ENCODE data around the gene COA4. TPM values are rescaled to one million over a fixed set of nuclear protein-coding genes. Genes with fewer than 3 reads are reported as not detected.

COA4 gene
- 59.6 and 60.5 TPM in 2 replicates for total RNA-seq
- 53.3 TPM for total RNA-seq (2013)
- 43.0 and 60.8 TPM in 2 replicates for polyA plus RNA-seq
- polyA minus RNA-seq: 39.2 and 54.4 TPM in 2 replicates

DNA sequence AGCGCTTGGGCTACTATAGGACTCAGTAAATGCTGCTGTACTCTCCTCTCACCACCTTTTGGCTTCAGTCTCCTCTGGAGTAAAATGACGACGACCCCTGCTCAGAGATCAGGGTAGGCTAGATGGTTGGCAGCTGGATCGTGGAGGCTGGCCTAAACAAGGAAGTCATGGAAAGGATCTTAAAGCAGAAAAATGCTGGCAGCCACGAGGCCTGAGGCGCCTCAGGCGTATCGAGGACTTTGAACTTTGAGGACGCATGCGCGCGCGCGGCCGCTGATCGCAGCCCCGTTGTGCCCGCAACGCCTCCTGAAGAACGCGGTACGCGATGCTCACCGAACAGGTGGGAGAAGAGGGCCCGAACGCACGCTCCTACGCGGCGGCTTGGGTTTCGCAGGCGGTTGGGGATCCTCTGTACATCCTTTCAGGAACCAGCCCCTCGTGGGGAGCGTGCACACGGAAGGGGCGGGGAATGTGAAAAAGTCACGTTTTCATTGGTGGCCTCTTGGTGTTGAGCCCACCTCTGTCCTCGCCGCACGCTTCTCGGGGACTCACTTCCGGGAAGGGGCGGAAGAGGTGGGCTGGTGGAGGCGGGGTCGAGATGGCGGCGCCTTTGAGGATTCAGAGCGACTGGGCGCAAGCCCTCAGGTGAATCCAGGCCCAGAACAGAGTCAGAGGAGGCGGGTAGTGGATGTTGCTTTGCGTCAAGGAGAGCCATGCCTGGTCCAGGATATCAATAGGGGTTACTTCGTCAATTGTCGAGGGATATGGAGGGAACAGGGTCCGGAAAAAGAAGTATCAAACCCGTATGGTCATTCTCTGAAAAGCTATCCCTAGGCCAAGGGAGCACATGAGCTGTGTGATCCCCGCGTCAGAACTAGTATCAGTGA lies at the start of gene COA4, which contains the start of gene PAAF1:
COA4 (minus strand) TSS at position 423 of the 887 bp plus-strand sequence. CDS start 3,468 bp downstream, outside the sequence.
PAAF1 (plus strand) TSS at position 576 of the 887 bp plus-strand sequence; CDS start at position 599, 23 bp downstream.
- Mint-ChIP-seq H3K27ac (peak within 1 kb of the TSS; percentile 99), H3K27me3 (no peaks in the 10 kb centered on the region), H3K9me3 (ENCODE audit: insufficient read depth) (no peaks in the 10 kb centered on the region), H3K4me1 (peaks cover 31% of the 10 kb centered on the region), H3K4me3 (peak within 1 kb of the TSS; percentile 99)
- intact Hi-C loops (cut with micrococcal nuclease): loop anchor here (1.0 to 2.0 kb wide), 3 partner anchors 88 to 294 kb away; partner anchors contain the start of genes C2CD3 and PPME1
- TF ChIP-seq, protein P1, sequence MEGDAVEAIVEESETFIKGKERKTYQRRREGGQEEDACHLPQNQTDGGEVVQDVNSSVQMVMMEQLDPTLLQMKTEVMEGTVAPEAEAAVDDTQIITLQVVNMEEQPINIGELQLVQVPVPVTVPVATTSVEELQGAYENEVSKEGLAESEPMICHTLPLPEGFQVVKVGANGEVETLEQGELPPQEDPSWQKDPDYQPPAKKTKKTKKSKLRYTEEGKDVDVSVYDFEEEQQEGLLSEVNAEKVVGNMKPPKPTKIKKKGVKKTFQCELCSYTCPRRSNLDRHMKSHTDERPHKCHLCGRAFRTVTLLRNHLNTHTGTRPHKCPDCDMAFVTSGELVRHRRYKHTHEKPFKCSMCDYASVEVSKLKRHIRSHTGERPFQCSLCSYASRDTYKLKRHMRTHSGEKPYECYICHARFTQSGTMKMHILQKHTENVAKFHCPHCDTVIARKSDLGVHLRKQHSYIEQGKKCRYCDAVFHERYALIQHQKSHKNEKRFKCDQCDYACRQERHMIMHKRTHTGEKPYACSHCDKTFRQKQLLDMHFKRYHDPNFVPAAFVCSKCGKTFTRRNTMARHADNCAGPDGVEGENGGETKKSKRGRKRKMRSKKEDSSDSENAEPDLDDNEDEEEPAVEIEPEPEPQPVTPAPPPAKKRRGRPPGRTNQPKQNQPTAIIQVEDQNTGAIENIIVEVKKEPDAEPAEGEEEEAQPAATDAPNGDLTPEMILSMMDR (IDR thresholded peaks at IDR 0.05): no peak
- Histone ChIP-seq H4K20me1 (ENCODE audit: control insufficient read depth, insufficient read depth, low read length, poor library complexity, severe bottlenecking) (no peaks in the 10 kb centered on the region), H2AFZ (ENCODE audit: insufficient read depth, low read depth, low read length, poor library complexity, severe bottlenecking) (peak within 1 kb of the TSS; percentile 73), H3K9me3 (ENCODE audit: control extremely low read depth in 1 of 3, control insufficient read depth in 2 of 3, insufficient read depth in 1 of 3, low read length in 2 of 3) (no peaks in the 10 kb centered on the region), H3K4me1 (ENCODE audit: control insufficient read depth in 2 of 2, insufficient read depth in 2 of 2, low read length in 2 of 2) (peaks cover 19 to 24% of the 10 kb centered on the region in 2 donors), H3K27ac (ENCODE audit: low read length in 2 of 2) (peak within 1 kb of the TSS; percentile 45 to 71), H3K79me2 (ENCODE audit: control insufficient read depth, insufficient read depth, low read length) (peaks cover 68% of the 10 kb centered on the region), H3K9ac (ENCODE audit: low read length) (peak within 1 kb of the TSS; percentile 85), H3K36me3 (replicated peaks in 1 of 2; ENCODE audit: control extremely low read depth in 1 of 2, control insufficient read depth in 1 of 2, extremely low read depth in 1 of 2, insufficient read depth in 2 of 2, low read length in 1 of 2) (peaks cover 5 to 30% of the 10 kb centered on the region in 2 experiments), H3K4me2 (replicated peaks; ENCODE audit: low read depth, low read length, poor library complexity, severe bottlenecking) (peak within 1 kb of the TSS; percentile 84), H3K4me3 (ENCODE audit: control extremely low read depth in 1 of 5, extremely low read depth in 1 of 5, insufficient read depth in 1 of 5, low read depth in 2 of 5, low read length in 4 of 5) (peak within 1 kb of the TSS; percentile 76 to 88 (median 83)), H3K27me3 (replicated peaks in 1 of 4; ENCODE audit: control extremely low read depth in 1 of 4, control insufficient read depth in 3 of 4, insufficient read depth in 4 of 4, low read length in 3 of 4) (no peaks in the 10 kb centered on the region)
- ChIA-PET CTCF (interaction anchor here (0.6 kb wide), 1 partner anchor 1235 kb away, joined by 3 read pairs; no protein-coding TSS in a partner anchor), POLR2A (no interaction called here)
- DNase-seq (peak; percentile 97), ATAC-seq (ENCODE audit: low read depth) (peak; percentile 98)
- WGBS (ENCODE audit: insufficient coverage): under 1% methylated on average over 56 of the region's 57 CpGs

DNA sequence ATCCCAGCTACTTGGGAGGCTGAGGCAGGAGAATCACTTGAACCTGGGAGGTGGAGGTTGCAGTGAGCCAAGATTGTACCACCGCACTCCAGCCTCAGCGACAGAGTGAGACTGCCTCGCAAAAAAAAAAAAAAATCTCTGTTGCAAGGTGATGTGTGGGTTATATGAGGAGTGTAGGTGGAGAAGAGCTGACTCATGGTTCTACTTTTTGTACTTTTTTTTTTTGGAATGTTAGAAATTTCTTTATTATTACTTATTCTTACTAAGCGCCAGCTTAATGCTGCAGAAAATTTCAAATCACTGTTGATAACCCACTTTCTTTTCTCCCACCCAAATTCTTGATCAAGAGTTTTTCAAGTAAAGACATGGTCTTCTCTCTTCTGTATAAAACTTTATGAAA lies 44.5 kb upstream of the COA4 start:
- no CpG with 5 or more reads among the region's 4 CpGs for WGBS (ENCODE audit: insufficient coverage)
- ATAC-seq (ENCODE audit: low read depth) (no peak), DNase-seq (no peak)
- ChIA-PET POLR2A (no interaction called here), CTCF (no interaction called here)
- Histone ChIP-seq H4K20me1 (ENCODE audit: control insufficient read depth, insufficient read depth, low read length, poor library complexity, severe bottlenecking) (no peaks in the 10 kb centered on the region), H3K27ac (ENCODE audit: low read length in 2 of 2) (no peak overlapping the region), H3K9me3 (ENCODE audit: control extremely low read depth in 1 of 3, control insufficient read depth in 2 of 3, insufficient read depth in 1 of 3, low read length in 2 of 3) (no peaks in the 10 kb centered on the region), H2AFZ (ENCODE audit: insufficient read depth, low read depth, low read length, poor library complexity, severe bottlenecking) (no peak overlapping the region), H3K4me3 (ENCODE audit: control extremely low read depth in 1 of 5, extremely low read depth in 1 of 5, insufficient read depth in 1 of 5, low read depth in 2 of 5, low read length in 4 of 5) (no peak overlapping the region), H3K9ac (ENCODE audit: low read length) (no peak overlapping the region), H3K4me1 (ENCODE audit: control insufficient read depth in 2 of 2, insufficient read depth in 2 of 2, low read length in 2 of 2) (no peaks in the 10 kb centered on the region), H3K27me3 (replicated peaks in 1 of 4; ENCODE audit: control extremely low read depth in 1 of 4, control insufficient read depth in 3 of 4, insufficient read depth in 4 of 4, low read length in 3 of 4) (no peaks in the 10 kb centered on the region), H3K36me3 (replicated peaks in 1 of 2; ENCODE audit: control extremely low read depth in 1 of 2, control insufficient read depth in 1 of 2, extremely low read depth in 1 of 2, insufficient read depth in 2 of 2, low read length in 1 of 2) (peaks cover 2 to 49% of the 10 kb centered on the region in 2 experiments), H3K79me2 (ENCODE audit: control insufficient read depth, insufficient read depth, low read length) (no peaks in the 10 kb centered on the region), H3K4me2 (replicated peaks; ENCODE audit: low read depth, low read length, poor library complexity, severe bottlenecking) (no peak overlapping the region)
- Mint-ChIP-seq H3K27ac (no peak overlapping the region), H3K4me3 (no peak overlapping the region), H3K9me3 (ENCODE audit: insufficient read depth) (no peaks in the 10 kb centered on the region), H3K27me3 (no peaks in the 10 kb centered on the region), H3K4me1 (no peaks in the 10 kb centered on the region)
- TF ChIP-seq, protein P1 (IDR thresholded peaks at IDR 0.05): no peak
- TF ChIP-seq EZH2 (IDR thresholded peaks at IDR 0.05; ENCODE audit: borderline replicate concordance, insufficient read depth, low read depth, low read length, poor library complexity, severe bottlenecking): no peak
- intact Hi-C loops (cut with micrococcal nuclease): no loop called here
